IPS-20b (cell line): Measurements from ENCODE around the gene DLX6.

ENCODE experiments used
- H3K27ac ChIP-seq: one replicate; pipeline ENCODE4 v1.5.1; 2013; ENCODE audit warnings: low read length
- H3K27me3 ChIP-seq: 2 replicates; pipeline ENCODE4 v1.6.1; 2013; ENCODE audit warnings: mild to moderate bottlenecking, low read length, inconsistent platforms; ENCODE audit not compliant: insufficient read depth
- H3K36me3 ChIP-seq: 2 replicates; pipeline ENCODE4 v1.6.1; 2013; ENCODE audit warnings: low read depth, mild to moderate bottlenecking, inconsistent platforms, low read length, moderate library complexity; ENCODE audit not compliant: insufficient read depth
- H3K4me1 ChIP-seq: 2 replicates; pipeline ENCODE4 v1.6.1; 2013; ENCODE audit warnings: mild to moderate bottlenecking, control low read depth, inconsistent platforms, low read length, moderate library complexity; ENCODE audit not compliant: insufficient read depth
- H3K4me3 ChIP-seq: 2 replicates; pipeline ENCODE4 v1.5.1; 2013; ENCODE audit warnings: mild to moderate bottlenecking, low read length, inconsistent platforms
- H3K9ac ChIP-seq: 2 replicates; pipeline ENCODE4 v1.6.1; 2013; ENCODE audit warnings: low read depth, mild to moderate bottlenecking, inconsistent platforms, low read length, moderate library complexity
- H3K9me3 ChIP-seq: 2 replicates; pipeline ENCODE4 v1.6.1; 2013; ENCODE audit warnings: mild to moderate bottlenecking, low read depth, low read length, inconsistent platforms; ENCODE audit not compliant: insufficient read depth

DLX6 gene

DNA sequence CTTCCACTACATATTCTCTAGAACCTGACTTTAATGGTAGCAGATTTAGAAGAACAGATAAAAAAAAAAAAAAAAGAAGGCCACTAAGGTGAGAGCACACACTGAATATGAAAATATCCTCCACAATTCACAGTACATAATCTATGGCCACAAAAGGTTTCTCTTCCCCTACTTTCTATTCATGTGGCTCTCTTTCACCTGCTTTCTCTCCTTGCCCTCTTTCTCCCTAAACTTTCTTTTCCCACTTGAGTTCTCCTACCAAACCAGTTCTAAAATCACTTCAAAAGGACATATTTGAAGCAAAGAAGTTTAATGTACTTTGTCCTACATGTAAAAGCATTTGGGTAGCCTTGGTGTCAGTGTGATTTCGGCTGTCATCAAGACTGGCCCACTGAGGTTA is 18.5 kb upstream of the DLX6 start:
- peaks cover 70% of the 10 kb centered on the region for H3K27me3 ChIP-seq
- peaks cover 16% of the 10 kb centered on the region for H3K4me1 ChIP-seq
- no peak overlapping the region for H3K27ac ChIP-seq
- no peaks in the 10 kb centered on the region for H3K36me3 ChIP-seq
- no peaks in the 10 kb centered on the region for H3K9me3 ChIP-seq
- H3K9ac ChIP-seq: no peak overlapping the region
- no peak overlapping the region for H3K4me3 ChIP-seq

- Histone ChIP-seq H3K9me3 (no peaks in the 10 kb centered on the region), H3K36me3 (no peaks in the 10 kb centered on the region), H3K27me3 (peaks cover 78% of the 10 kb centered on the region), H3K4me1 (peaks cover 16% of the 10 kb centered on the region), H3K27ac (no peak overlapping the region), H3K9ac (no peak overlapping the region), H3K4me3 (no peak overlapping the region)
Measured at GRCh38 chr7:96987719-96988118, 17.6 kb upstream of the DLX6 start.

DNA sequence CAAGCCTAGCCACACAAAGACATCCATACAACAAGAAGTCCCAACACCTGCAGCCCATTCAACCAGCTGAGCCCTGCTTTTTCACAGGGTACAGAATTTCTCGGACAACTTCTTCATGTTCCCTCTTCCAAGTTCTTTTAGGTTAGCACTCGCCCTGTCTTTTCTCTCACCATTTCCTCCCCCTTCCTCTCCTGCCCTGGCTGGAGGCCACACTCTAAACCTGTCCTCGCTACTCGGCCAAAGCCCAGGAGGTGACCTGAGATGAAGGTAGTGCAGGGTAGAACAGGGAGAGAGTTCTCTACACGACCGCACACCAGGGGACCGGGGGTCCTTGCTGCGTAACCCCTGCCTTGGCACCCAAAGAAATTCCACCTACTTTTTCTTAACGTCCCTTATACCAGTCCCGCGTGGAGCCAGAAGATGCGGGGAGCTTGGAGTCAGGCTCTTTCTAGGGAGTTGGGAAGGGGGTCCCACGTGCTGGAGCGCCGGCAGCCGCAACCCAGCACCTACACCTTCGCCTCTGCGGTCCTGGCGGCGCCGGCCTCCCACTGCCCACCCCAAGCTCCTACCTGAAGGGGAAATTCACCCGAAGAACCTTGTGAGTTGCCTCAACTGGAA is 16.0 kb upstream of the DLX6 start:
- H3K27ac ChIP-seq: no peak overlapping the region
- H3K36me3 ChIP-seq: no peaks in the 10 kb centered on the region
- no peaks in the 10 kb centered on the region; the same call in 1 of the 2 replicates for H3K9me3 ChIP-seq
- H3K4me3 ChIP-seq: peak overlapping the region; percentile 43; the same call in 1 of the 2 replicates
- H3K4me1 ChIP-seq: peaks cover 16% of the 10 kb centered on the region
- peaks cover 94% of the 10 kb centered on the region for H3K27me3 ChIP-seq
- no peak overlapping the region for H3K9ac ChIP-seq

- Histone ChIP-seq H3K4me1 (peaks cover 16% of the 10 kb centered on the region), H3K9me3 (no peaks in the 10 kb centered on the region; the same call in 1 of the 2 replicates), H3K9ac (no peak overlapping the region)
Measured at GRCh38 chr7:96989859-96990317, 15.5 kb upstream of the DLX6 start.

GRCh38 chr7:96991546-96992191 is 13.7 kb upstream of the DLX6 start:
- H3K27me3 ChIP-seq: peaks cover 100% of the 10 kb centered on the region
- no peak overlapping the region for H3K4me3 ChIP-seq

More at GRCh38 chr7:96989859-96990317, 15.5 kb upstream of the DLX6 start:
- Histone ChIP-seq H3K36me3 (no peaks in the 10 kb centered on the region), H3K4me3 (peak overlapping the region; percentile 43; the same call in 1 of the 2 replicates), H3K27ac (no peak overlapping the region), H3K27me3 (peaks cover 99% of the 10 kb centered on the region)

DNA sequence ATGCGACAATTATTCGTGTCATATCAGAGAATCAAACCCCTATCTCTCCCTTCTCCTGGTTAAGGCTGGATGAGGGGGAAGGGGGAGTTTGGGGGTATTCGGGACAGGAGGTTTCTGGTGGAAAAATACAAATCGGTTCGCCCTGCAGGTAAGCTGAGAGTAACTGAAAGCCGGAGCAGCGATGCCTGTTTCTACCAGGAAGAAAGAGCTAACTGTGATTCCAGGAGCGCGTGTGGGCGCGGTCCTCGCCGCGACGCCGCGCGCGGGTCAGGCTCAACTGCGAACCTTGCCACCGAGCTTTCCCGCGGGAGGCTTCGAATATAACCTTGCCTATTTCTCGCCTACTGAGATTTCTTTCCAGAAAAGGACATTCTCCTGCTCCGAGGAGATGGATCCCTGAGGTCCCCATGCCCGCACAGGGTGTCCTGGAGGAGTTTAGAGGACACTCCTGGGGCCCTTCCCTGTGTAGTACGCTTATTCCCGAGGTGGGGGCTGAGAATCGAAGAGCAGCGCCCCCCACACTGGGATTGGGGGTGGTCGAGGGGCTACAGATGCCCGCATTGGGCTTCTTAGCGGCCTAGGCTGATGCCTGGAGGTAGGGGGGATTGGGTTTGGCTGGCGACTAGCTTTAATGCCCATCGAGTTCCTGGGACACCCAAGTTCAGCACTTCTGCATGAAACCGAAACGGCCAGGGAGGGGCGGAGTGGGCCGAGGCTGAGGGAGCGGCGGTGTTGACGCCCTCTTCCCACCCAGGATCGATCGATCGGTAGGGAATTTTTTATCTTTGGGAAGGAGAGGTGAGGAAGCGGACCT is 13.0 kb upstream of the DLX6 start:
- no peak overlapping the region for H3K9ac ChIP-seq
- H3K4me3 ChIP-seq: peak overlapping the region; percentile 53; the same call in 1 of the 2 replicates
- peaks cover 9% of the 10 kb centered on the region for H3K4me1 ChIP-seq
- H3K27ac ChIP-seq: no peak overlapping the region
- no peaks in the 10 kb centered on the region for H3K36me3 ChIP-seq
- no peaks in the 10 kb centered on the region; the same call in 1 of the 2 replicates for H3K9me3 ChIP-seq
- peaks cover 100% of the 10 kb centered on the region for H3K27me3 ChIP-seq

More at GRCh38 chr7:96991546-96992191, 13.7 kb upstream of the DLX6 start:
- Histone ChIP-seq H3K9me3 (no peaks in the 10 kb centered on the region; the same call in 1 of the 2 replicates), H3K4me1 (peaks cover 9% of the 10 kb centered on the region), H3K27ac (no peak overlapping the region), H3K36me3 (no peaks in the 10 kb centered on the region), H3K9ac (no peak overlapping the region)

DNA sequence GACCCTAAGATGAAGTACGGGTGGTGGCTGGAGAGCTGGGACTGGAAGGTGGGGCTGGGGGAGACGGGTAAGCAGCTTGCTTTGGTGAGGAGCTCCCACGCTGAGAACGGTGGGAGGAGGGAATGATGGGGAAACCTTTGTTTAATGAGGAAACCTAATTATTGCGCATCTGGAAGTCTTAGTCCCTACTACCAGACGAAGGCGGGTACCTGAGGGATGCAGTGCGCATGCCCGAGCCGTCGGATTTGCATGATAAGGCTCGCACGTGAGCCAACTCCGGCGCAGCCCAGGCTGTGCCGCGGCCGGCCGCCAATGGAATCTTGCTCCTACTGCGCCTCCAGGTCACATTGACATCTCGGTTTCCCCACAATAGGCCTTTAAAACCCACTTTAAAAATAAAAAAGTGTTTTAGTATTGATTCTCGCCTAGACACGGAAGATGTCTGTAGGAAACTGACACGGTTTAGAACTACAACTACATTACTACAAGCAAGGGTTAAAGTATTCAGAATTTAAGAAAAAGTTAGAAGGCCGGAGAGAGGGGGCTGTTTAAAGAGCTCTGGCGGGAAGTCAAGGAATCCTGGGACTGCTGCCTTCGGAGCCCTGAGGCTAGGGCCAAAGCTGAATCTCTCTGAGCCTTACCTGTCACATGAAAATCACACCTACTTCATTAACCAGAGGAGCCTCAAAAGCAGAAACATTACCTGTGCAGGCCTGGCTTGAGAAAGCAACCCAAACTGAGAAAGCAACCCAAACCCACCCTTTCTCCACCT is 12.1 kb upstream of the DLX6 start:
- Histone ChIP-seq H3K4me1 (peaks cover 7% of the 10 kb centered on the region), H3K9ac (no peak overlapping the region), H3K27me3 (peaks cover 100% of the 10 kb centered on the region), H3K27ac (no peak overlapping the region), H3K36me3 (no peaks in the 10 kb centered on the region), H3K4me3 (peak overlapping the region; percentile 53; the same call in 1 of the 2 replicates), H3K9me3 (peaks cover 4% of the 10 kb centered on the region; the same call in 1 of the 2 replicates)

DNA sequence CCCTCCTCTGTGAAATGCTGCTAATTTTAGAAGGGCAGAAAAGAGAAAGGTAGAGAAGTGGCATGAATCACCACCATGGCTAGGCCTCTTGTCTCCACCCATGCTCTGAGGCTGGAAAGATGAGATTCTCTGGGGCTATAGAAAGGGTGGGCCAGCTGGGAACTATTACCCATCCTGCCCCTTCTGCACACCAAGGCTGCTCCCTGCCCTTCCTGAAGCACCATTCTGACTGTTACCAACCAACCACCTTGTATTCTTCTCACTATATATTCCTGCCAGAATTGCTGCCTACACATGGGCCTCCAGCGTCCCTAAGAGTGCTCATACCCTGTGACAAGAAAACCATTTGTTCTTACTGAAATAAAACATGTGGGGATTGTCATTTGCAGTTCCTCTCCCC is 11.4 kb upstream of the DLX6 start:
- no peak overlapping the region for H3K9ac ChIP-seq
- H3K36me3 ChIP-seq: no peaks in the 10 kb centered on the region
- peaks cover under 1% of the 10 kb centered on the region; the same call in 1 of the 2 replicates for H3K4me1 ChIP-seq
- no peak overlapping the region for H3K4me3 ChIP-seq
- no peak overlapping the region for H3K27ac ChIP-seq
- peaks cover 100% of the 10 kb centered on the region for H3K27me3 ChIP-seq
- H3K9me3 ChIP-seq: peaks cover 4% of the 10 kb centered on the region; the same call in 1 of the 2 replicates

DNA sequence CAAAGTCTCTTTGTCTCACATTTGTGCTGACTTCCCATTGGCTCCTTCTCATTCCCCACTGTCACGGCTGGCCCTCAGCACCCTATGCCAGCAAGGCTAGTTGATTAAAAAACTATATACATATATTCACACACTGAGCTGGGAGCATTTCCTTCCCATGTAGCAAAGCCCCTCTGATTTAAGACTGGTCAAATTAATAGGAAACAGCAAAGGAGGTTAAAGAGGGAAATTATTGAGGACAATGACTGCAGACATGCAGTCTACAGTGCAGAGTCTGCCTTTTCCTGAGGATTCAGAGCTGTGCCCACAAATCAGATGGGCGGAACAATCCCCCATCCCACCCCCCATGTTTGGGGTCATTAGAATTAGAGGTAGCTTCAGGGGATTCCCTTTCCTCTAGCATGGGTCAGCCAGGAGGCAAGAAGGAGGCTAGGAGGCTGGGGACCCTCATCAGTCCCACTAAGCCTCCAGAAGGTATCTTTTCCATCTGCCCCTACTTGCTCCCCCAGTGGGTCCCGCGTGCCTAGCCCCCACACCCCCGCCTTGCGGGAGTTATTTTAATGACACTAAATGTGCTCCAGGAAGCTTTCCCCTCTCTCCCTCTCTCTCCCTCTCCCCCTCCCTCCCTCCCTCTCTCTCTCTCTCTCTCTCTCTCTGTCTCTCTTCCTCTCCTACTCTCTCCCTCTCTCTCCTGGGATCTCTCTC is 9.8 kb upstream of the DLX6 start:
- Histone ChIP-seq H3K4me3 (no peak overlapping the region), H3K9ac (no peak overlapping the region), H3K27me3 (peaks cover 100% of the 10 kb centered on the region), H3K9me3 (peaks cover 4% of the 10 kb centered on the region; the same call in 1 of the 2 replicates), H3K27ac (no peak overlapping the region), H3K4me1 (no peaks in the 10 kb centered on the region), H3K36me3 (no peaks in the 10 kb centered on the region)

GRCh38 chr7:96996111-96996957 is 9.0 kb upstream of the DLX6 start:
- peaks cover 4% of the 10 kb centered on the region; the same call in 1 of the 2 replicates for H3K9me3 ChIP-seq
- no peak overlapping the region for H3K27ac ChIP-seq
- H3K9ac ChIP-seq: no peak overlapping the region
- H3K4me1 ChIP-seq: peaks cover 4% of the 10 kb centered on the region
- H3K4me3 ChIP-seq: no peak overlapping the region
- no peaks in the 10 kb centered on the region for H3K36me3 ChIP-seq
- peaks cover 100% of the 10 kb centered on the region for H3K27me3 ChIP-seq
